ENCODE results near the gene SNAP91. TPM values are rescaled to one million over a fixed set of nuclear protein-coding genes. Genes with fewer than 3 reads are reported as not detected.
A peak's percentile ranks its signal among the peaks of the same experiment; 100 is the strongest.
"Not testable (repeated sequence)": the region's sequence is repeated elsewhere in the genome, so short reads cannot be mapped to it uniquely, and the experiment has no call there.

SNAP91 gene
- 1 to 10 TPM in 1 of 3 donors, under 1 TPM in 1, not detected in 1; 0.66 to 3.2 TPM for total RNA-seq

GRCh38 chr6:83708970-83709747 lies at the start of gene SNAP91:
SNAP91 (minus strand) TSS chr6:83709101; CDS start chr6:83707927, 1,174 bp downstream.
- TF ChIP-seq POLR2A (IDR thresholded peaks at IDR 0.05) (no peak), POLR2AphosphoS5 (IDR thresholded peaks at IDR 0.05) (no peak), CTCF (IDR thresholded peaks at IDR 0.05) (no peak)
- H3K27me3 ChIP-seq, result peaks cover 3 to 29% of the 10 kb centered on the region in 2 donors
- intact Hi-C loops (cut with DNase I; ENCODE audit: low total_unique reads), result no loop called here
- no peaks in the 10 kb centered on the region for H3K4me1 ChIP-seq
- H3K4me3 ChIP-seq, result peak within 1 kb of the TSS; percentile 41 to 65 (median 62)
- peaks cover 0 to 5% of the 10 kb centered on the region in 2 donors for H3K9me3 ChIP-seq
- no peaks in the 10 kb centered on the region for H3K36me3 ChIP-seq
- H3K27ac ChIP-seq, result no peak within 1 kb of the TSS
- no peak for DNase-seq (ENCODE audit: low spot score in 2 of 2)

- no peak overlapping the region for H3K27ac ChIP-seq
- H3K36me3 ChIP-seq, result no peaks in the 10 kb centered on the region
These were observed 49.6 kb upstream of the SNAP91 start for GRCh38 chr6:83758533-83758932.

GRCh38 chr6:83757021-83757420 lies 48.1 kb upstream of the SNAP91 start:
- H3K36me3 ChIP-seq, result no peaks in the 10 kb centered on the region
- no peaks in the 10 kb centered on the region for H3K27me3 ChIP-seq
- intact Hi-C loops (cut with DNase I; ENCODE audit: low total_unique reads), result no loop called here
- H3K9me3 ChIP-seq, result peaks cover 13 to 50% of the 10 kb centered on the region in 2 donors
- no peak for DNase-seq (ENCODE audit: low spot score in 2 of 2)
- H3K4me1 ChIP-seq, result no peaks in the 10 kb centered on the region
- H3K27ac ChIP-seq, result no peak overlapping the region
- TF ChIP-seq POLR2A (IDR thresholded peaks at IDR 0.05) (no peak), POLR2AphosphoS5 (IDR thresholded peaks at IDR 0.05) (no peak), CTCF (IDR thresholded peaks at IDR 0.05) (no peak)
- H3K4me3 ChIP-seq, result no peak overlapping the region

More at GRCh38 chr6:83758533-83758932, 49.6 kb upstream of the SNAP91 start:
- intact Hi-C loops (cut with DNase I; ENCODE audit: low total_unique reads), result no loop called here
- TF ChIP-seq CTCF (IDR thresholded peaks at IDR 0.05) (no peak), POLR2A (IDR thresholded peaks at IDR 0.05) (no peak), POLR2AphosphoS5 (IDR thresholded peaks at IDR 0.05) (no peak)
- H3K27me3 ChIP-seq, result no peaks in the 10 kb centered on the region
- no peaks in the 10 kb centered on the region for H3K4me1 ChIP-seq
- DNase-seq (ENCODE audit: low spot score in 2 of 2), result no peak
- peaks cover 13 to 38% of the 10 kb centered on the region in 2 donors for H3K9me3 ChIP-seq
- H3K4me3 ChIP-seq, result no peak overlapping the region

- Histone ChIP-seq H3K27me3 (no peaks in the 10 kb centered on the region), H3K27ac (no peak overlapping the region), H3K9me3 (peaks cover 13 to 50% of the 10 kb centered on the region in 2 donors), H3K36me3 (no peaks in the 10 kb centered on the region), H3K4me1 (no peaks in the 10 kb centered on the region), H3K4me3 (no peak overlapping the region)
- DNase-seq (ENCODE audit: low spot score in 2 of 2), result no peak
- TF ChIP-seq CTCF (IDR thresholded peaks at IDR 0.05) (no peak), POLR2AphosphoS5 (IDR thresholded peaks at IDR 0.05) (no peak), POLR2A (IDR thresholded peaks at IDR 0.05) (no peak)
- intact Hi-C loops (cut with DNase I; ENCODE audit: low total_unique reads), result no loop called here
These were observed 47.7 kb upstream of the SNAP91 start for GRCh38 chr6:83756565-83756964.

- H3K27ac ChIP-seq; H3K27me3 ChIP-seq; H3K4me3 ChIP-seq; intact Hi-C loops (cut with DNase I; ENCODE audit: low total_unique reads); H3K36me3 ChIP-seq; H3K4me1 ChIP-seq; DNase-seq (ENCODE audit: low spot score in 2 of 2): not testable (repeated sequence)
- H3K9me3 ChIP-seq, result peaks cover under 1 to 41% of the 10 kb centered on the region in 2 donors
These were observed 43.5 kb upstream of the SNAP91 start for GRCh38 chr6:83752375-83752774.
